ENCODE results near the gene OR4M2.
"Not testable (repeated sequence)": the region's sequence is repeated elsewhere in the genome, so short reads cannot be mapped to it uniquely, and the experiment has no call there.

- not testable (repeated sequence) for TF ChIP-seq CTCF (IDR thresholded peaks at IDR 0.05; ENCODE audit: borderline replicate concordance, extremely low read depth, low read length, poor library complexity, severe bottlenecking); EZH2 (IDR thresholded peaks at IDR 0.05; ENCODE audit: borderline replicate concordance, low read depth, low read length, severe bottlenecking)
Measured at GRCh38 chr15:22099289-22099891, 19.1 kb downstream of the OR4M2 start.
